ENCODE measurements around the gene PARVB.

Gene PARVB

GRCh38 chr22:44133161-44133560, 109.1 kb downstream of the PARVB start:
- DNase-seq (ENCODE audit: low read depth, low spot score): no peak

GRCh38 chr22:44133901-44134571, 109.9 kb downstream of the PARVB start:
- DNase-seq (ENCODE audit: low read depth, low spot score): no peak

DNA sequence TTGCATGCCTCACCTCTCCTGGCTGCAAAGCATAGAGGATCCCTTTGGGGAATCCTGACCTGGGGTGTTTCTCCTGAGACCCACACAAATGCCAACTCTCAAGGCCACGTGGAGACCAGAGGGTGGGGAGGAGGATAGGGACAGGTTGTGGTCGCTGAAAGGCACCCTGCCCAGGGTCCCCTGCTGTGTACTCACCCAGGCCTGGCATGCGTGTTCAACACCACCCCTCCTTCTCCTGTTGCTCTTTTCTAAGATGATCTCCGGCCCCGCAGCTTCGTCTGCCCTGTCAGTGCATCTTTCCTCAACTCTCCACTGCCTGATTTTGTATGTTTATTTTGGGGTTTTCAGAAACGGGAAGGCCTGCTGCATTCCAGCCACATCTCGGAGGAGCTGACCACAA, 112.0 kb downstream of the PARVB start:
- no peak for DNase-seq (ENCODE audit: low read depth, low spot score)

DNA sequence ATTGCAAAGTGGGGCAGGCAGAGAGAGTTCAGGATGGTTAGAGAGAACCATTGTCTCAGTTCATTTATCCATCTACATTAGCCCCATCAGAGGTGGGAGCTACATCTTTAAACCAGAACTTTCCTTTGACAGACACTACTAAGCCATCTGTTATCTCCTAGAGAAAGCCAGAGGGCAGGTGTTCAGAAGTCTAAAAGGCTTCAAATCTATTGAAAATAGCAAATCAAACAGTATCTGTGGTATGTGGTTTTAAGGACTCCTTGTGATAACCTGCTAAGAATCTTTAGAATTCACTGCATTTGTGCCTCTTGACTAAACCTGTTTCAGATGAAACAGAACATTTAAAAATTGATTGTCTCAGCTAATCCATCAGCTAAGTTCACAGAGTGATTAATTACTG, 112.7 kb downstream of the PARVB start:
- no peak for DNase-seq (ENCODE audit: low read depth, low spot score)

GRCh38 chr22:44137415-44137814, 113.3 kb downstream of the PARVB start:
- no peak for DNase-seq (ENCODE audit: low read depth, low spot score)

DNA sequence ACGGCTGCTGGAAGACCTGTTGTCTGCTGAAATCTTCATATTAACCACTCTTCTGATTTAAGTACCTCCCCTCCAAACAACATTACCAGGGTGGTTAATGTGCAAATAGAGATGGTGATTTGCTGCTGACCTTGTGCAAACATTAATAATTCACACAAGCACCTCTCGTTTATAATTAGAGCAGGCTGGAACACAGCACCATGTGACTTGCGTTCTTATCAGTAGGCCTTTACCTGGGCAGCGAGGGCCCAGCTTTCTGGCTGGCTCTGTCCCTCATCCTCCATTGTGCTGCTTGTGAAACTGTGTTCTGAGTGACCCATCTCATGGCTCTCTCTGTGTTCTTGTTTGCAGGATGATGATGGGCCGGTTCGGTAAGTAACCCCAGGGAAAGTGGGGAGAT, 115.7 kb downstream of the PARVB start:
- DNase-seq (ENCODE audit: low read depth, low spot score): no peak

- no peak for DNase-seq (ENCODE audit: low read depth, low spot score)
Measured at GRCh38 chr22:44142421-44143104, 118.5 kb downstream of the PARVB start.

GRCh38 chr22:44143105-44143474, 119.0 kb downstream of the PARVB start:
- no peak for DNase-seq (ENCODE audit: low read depth, low spot score)

DNA sequence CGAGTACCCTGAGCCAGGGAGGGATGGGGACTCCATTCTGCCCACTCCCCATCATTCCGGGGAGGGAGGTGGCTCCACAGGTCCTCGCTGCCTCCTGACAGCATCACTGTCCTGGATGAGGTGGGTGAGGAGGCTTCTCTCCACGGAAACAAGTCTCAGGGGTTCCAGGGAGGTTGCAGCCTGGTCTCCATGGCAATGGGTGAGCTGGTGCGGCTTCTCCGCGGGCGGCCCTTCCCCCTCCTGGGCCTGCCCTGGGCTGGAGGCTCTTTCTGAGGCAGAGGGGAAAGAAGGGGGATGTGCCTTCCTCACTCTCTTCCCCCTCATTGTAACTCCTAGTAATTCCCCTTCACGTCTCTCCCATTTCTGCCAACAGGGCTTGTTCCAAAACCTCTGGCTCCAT, 119.5 kb downstream of the PARVB start:
- DNase-seq (ENCODE audit: low read depth, low spot score): no peak

DNA sequence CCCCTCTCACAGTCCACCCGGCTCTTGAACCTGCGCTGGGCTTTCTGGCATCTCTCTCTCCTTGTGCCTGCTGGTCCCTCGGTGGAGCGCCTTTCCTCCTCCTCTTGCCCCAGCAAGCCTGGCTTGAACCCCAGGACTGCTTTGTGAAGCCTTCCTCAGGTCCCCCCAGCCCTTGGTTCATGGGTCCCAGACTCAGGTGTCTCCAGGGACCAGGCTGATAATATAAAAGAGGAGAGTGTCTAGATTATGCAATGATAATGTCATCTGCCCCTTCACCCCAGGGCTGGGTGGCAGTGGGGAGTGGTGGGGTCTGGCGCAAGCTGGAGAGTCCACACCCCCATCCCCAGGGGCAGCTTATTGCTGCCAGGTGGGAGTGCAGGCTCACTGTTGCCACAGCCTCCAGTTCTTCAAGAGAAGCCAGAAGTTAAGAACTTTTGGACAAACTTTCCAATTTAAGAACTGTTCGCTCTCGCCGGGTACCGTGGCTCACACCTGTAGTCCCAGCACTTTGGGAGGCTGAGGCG, 120.0 kb downstream of the PARVB start:
- DNase-seq (ENCODE audit: low read depth, low spot score): no peak

- DNase-seq (ENCODE audit: low read depth, low spot score): peak; percentile 86
Measured at GRCh38 chr22:44145544-44145943, 121.4 kb downstream of the PARVB start.

DNA sequence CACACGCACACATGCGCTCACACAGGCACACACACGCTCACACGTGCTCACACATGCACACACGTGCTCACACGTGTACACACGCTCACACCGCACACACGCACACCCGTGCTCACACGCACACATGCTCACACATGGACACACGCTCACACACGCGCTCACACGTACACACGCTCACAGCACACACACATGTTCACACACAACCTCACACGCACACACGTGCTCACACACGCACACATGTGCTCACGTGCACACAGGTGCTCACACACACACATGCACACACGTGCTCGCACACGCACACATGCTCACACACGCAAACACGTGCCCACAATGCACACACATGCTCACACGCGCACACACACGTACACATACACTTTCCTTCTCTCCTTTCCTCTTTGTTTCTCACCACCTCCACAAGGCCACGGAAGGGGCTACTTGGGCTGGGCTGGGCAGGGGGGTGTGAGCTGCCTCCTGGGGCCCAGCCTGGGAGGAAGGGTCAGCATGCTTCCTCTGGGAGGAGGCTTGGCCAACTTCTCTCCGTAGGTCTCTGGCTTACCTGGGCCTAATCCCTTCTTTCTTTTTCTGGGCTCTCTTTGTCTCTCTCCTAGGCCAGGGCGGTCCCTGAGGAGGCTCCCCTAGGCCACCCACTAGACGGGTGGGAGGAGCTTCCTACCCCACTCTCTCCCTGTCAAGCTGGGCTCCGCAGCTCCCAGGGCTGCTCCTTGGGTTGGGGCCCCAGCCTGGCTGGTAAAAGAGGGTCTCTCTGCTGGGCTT, 122.2 kb downstream of the PARVB start:
- DNase-seq (ENCODE audit: low read depth, low spot score): no peak

- DNase-seq (ENCODE audit: low read depth, low spot score): no peak
Measured at GRCh38 chr22:44147008-44147645, 123.0 kb downstream of the PARVB start.

DNA sequence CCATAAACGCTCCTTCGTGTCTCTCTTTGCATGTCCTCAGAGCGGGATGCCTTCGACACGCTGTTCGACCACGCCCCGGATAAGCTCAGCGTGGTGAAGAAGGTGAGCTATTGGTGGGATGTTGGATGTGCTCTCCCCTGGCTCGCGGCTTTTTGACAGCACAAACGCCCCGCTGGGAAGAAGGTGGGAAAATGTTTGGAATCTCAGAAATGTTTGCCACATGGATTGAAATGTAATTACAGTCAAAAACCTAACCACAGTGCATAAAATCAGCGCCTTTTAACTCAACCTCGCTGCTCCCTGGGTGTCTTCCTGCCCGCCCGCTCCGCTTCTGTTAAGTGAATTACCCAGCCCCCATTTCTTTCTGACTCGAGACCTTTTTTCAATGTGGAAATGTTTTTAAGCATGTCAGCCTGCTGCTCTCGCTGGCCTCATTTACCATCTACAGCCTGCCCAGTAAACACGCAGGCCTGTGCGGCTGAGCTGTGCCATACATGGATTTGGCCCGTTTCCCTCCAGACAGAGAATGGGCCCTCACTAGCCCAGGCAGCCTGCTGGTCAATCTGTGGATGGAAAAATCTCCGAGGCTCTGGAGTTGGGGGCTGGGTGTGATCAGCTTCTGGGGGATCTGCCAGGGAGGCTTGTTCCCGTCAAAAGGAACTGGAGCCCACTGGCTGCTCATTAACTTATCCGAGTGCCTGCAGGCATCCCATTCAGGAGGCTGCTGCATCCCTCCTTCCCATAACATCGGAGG, 123.9 kb downstream of the PARVB start:
- DNase-seq (ENCODE audit: low read depth, low spot score): no peak

- no peak for DNase-seq (ENCODE audit: low read depth, low spot score)
Measured at GRCh38 chr22:44151676-44152075, 127.6 kb downstream of the PARVB start.

DNA sequence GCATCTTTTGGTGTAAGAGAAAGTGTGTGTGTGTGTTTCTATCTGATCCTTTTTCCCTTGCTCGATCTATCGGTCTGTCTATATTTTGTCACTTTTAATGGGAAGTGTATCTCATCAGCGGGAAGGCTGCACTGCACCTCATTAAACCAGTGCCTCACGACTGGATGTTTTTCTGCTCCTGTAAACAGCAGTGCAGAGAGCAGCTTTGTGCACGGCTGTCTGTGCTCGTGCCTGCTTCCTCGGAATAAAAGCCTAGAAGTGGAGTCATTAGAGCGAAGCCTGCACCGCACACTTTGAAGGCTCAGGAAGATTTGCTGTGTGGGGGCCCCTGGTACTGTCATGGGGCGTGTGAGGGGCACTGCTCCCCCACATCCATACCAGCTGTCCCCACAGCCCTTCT, 129.6 kb downstream of the PARVB start:
- DNase-seq (ENCODE audit: low read depth, low spot score): no peak

DNA sequence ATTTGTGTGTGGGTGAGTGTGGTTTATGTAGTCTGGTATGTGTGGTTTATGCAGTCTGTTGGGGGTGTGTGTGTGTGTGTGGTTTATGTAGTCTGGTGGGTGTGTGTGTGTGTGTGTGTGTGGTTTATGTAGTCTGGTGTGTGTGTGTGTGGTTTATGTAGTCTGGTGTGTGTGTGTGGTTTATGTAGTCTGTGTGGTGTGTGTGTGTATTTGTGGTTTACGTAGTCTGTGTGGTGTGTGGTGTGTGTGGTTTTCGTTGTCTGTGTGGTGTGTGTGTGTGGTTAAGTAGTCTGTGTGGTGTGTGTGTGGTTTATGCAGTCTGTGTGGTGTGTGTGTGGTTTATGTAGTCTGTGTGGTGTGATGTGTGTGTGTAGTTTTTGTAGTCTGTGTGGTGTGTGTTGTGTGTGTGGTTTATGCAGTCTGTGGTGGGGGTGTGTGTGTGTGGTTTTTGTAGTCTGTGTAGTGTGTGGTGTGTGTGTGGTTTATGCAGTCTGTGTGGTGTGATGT, 130.4 kb downstream of the PARVB start:
- no peak for DNase-seq (ENCODE audit: low read depth, low spot score)

DNA sequence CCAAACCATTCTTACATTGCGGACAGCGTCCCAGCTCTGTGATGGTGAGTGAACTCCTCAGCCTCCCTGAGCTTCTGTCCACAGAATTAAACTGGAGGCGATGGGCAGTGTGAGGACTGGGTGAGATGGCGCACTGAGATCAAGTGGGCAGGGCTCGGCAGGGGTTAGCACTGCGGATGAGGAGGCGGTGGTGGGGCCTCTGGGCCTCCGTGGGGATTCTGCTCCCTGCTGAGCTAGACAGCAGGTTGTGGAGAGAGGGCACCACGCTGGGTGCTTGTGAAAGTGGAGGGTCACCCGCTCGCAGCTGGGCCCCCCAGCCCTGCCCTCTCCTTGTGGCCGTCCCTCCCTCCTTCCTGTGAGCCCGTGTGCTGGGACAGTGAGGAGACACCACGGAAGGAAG, 131.0 kb downstream of the PARVB start:
- no peak for DNase-seq (ENCODE audit: low read depth, low spot score)

DNA sequence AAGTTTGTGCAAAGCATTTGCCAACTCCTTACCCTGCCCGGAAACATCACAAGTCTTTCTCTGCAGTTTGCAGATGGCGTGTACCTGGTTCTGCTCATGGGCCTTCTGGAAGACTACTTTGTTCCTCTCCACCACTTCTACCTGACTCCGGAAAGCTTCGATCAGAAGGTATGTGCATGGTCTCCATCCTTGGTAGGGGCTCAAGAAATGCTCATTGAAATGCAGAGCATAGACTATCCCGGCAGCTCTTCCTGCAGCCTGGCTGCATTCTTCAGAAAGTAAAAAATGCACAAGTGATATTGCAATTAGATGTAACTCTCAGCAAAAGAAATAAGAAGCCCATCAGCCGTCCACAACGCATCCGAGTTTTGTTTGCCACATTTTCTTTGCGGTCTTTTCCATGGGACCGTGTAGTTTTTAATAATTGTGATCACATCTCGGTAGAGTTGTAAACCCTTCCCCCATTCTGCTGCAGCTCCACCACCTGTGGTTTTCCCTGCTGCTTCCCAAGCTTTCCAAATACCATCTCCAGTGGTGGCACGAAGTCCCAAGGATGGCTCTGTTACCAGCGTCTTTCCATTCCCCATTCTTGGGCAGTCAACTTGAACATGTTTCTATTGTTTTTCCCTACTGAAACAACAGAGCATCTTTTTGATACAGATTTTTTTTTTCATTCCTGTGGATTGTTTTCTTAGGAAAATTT, 134.0 kb downstream of the PARVB start:
- DNase-seq (ENCODE audit: low read depth, low spot score): no peak

- no peak for DNase-seq (ENCODE audit: low read depth, low spot score)
Measured at GRCh38 chr22:44158816-44159215, 134.7 kb downstream of the PARVB start.

- DNase-seq (ENCODE audit: low read depth, low spot score): no peak
Measured at GRCh38 chr22:44159221-44159620, 135.1 kb downstream of the PARVB start.

Data from brain pericyte (primary cell).